Kidney (tissue), 14 donors: Measurements from ENCODE around the gene DNAAF2. TPM values are rescaled to one million over a fixed set of nuclear protein-coding genes. Genes with fewer than 3 reads are reported as not detected.

ENCODE experiments used
- DNase-seq, 5 donors: peaks; one replicate each; pipeline ENCODE4 v3.0.0-alpha.2; 2013 to 2020
- FAIRE-seq: peaks from 2 replicates; lab custom pipeline; 2012; peaks lifted over from hg19 to GRCh38; lab: Jason Lieb, UNC
- H3K27ac ChIP-seq, 2 donors: one replicate each; pipeline ENCODE4 v1.7.0; 2013; ENCODE audit warnings: low read depth in 2 of 2, low read length in 2 of 2, inconsistent platforms in 1 of 2
- H3K27me3 ChIP-seq: one replicate; pipeline ENCODE4 v1.7.1; 2013; ENCODE audit warnings: low read length, inconsistent platforms; ENCODE audit not compliant: control insufficient read depth, insufficient read depth
- H3K36me3 ChIP-seq, 3 donors: one replicate each; pipeline versions ENCODE4 v1.7.0 to v1.7.1; 2013; ENCODE audit warnings: low read length in 3 of 3, control low read depth in 1 of 3, inconsistent platforms in 1 of 3; ENCODE audit not compliant: insufficient read depth in 3 of 3, control insufficient read depth in 2 of 3
- H3K4me1 ChIP-seq, 3 donors: one replicate each; pipeline versions ENCODE4 v1.7.0 to v1.7.1; 2013; ENCODE audit warnings: low read length in 3 of 3, inconsistent platforms in 1 of 3, low read depth in 1 of 3; ENCODE audit not compliant: control insufficient read depth in 2 of 3, insufficient read depth in 2 of 3
- H3K4me3 ChIP-seq, 3 donors: one replicate each; pipeline versions ENCODE4 v1.7.0 to v1.8.1; 2013; ENCODE audit warnings: low read length in 3 of 3, control low read depth in 1 of 3, inconsistent platforms in 1 of 3
- H3K9ac ChIP-seq, 3 donors: one replicate each; pipeline versions ENCODE4 v1.7.0 to v1.7.1; 2013; ENCODE audit warnings: low read length in 3 of 3, control low read depth in 1 of 3, inconsistent platforms in 1 of 3
- H3K9me3 ChIP-seq, 3 donors: one replicate each; pipeline versions ENCODE4 v1.7.0 to v1.7.1; 2013; ENCODE audit warnings: low read length in 3 of 3, control low read depth in 1 of 3, inconsistent platforms in 1 of 3; ENCODE audit not compliant: control insufficient read depth in 2 of 3, insufficient read depth in 1 of 3
- intact Hi-C: fragments of 100-400 bp; cut with DNase I; formaldehyde crosslinking; loops from one replicate; pipeline ENCODE4 v1.11.1; 2022
- polyA plus RNA-seq: library from polyadenylated mRNA; stranded (reverse); fragments of 350-450 nt; fragmentation: Illumina TruSeq; extraction: RNeasy Lipid Tissue Mini Kit (QIAGEN cat#74804); gene quantifications from one replicate; pipeline ENCODE4 v1.2.3, GENCODE V29; 2014; ENCODE audit warnings: low read depth, low replicate concordance; ENCODE audit not compliant: insufficient read depth
- total RNA-seq: library from RNA; stranded (reverse); fragmentation: NEBNext Ultra II Directional; extraction: Animal tissue kit (Norgen Biotek cat#: 25700); gene quantifications from one replicate; pipeline ENCODE4 v1.2.1, GENCODE V29; 2021
- TF ChIP-seq, protein P1 (sequence below): IDR thresholded peaks from 3 replicates; pipeline ENCODE4 v1.5.1; 2012; ENCODE audit warnings: mild to moderate bottlenecking, moderate library complexity, borderline replicate concordance; ENCODE audit not compliant: insufficient read depth; ENCODE audit errors: extremely low read depth
- donor health status: control.
- donor health status: control.
- donor health status: control.
- donor health status: control.
- donor health status: control.
- donor health status: DM: yes; HTN: yes; CAD: no.
- donor health status: Normal renal cell carcinoma (clear cell type).

DNAAF2 gene
- total and polyA plus RNA-seq, 2 donors from 2014 or later = 6.9 to 7.7 TPM

DNA sequence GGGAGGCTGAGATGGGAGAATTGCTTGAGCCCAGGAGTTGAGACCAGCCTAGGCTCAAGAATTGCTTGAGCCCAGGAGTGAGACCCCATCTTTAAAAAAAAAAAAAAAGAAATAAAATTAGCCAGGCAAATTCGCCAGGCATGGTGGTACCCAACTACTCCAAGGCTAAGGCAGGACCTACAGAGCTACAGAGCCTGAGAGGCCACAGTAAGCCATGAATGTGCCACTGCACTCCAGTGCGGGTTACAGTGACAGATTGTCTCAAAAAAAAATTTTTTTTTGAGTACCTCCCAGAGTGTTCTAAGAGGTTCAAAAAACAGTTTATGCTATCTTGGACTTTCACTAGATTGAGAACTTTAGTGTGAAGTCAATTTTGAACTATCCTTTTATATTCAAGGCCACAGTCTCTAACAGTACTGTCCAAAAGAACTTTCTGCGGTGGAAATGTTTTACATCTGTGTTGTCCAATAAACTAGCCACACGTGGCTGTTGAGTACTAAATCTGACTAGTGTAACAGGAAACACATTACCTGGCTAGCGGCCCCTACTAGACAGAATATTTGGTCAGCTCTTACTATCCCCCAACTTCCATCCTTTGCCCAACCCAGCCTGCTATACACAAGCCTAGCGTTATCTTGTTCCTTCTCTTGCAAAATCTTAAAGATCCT, 17.1 kb downstream of the DNAAF2 start:
- TF ChIP-seq, protein P1, sequence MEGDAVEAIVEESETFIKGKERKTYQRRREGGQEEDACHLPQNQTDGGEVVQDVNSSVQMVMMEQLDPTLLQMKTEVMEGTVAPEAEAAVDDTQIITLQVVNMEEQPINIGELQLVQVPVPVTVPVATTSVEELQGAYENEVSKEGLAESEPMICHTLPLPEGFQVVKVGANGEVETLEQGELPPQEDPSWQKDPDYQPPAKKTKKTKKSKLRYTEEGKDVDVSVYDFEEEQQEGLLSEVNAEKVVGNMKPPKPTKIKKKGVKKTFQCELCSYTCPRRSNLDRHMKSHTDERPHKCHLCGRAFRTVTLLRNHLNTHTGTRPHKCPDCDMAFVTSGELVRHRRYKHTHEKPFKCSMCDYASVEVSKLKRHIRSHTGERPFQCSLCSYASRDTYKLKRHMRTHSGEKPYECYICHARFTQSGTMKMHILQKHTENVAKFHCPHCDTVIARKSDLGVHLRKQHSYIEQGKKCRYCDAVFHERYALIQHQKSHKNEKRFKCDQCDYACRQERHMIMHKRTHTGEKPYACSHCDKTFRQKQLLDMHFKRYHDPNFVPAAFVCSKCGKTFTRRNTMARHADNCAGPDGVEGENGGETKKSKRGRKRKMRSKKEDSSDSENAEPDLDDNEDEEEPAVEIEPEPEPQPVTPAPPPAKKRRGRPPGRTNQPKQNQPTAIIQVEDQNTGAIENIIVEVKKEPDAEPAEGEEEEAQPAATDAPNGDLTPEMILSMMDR = no peak
- DNase-seq (no peak), FAIRE-seq (no peak)
- Histone ChIP-seq H3K4me1 (peaks cover 0 to 9% (median 6%) of the 10 kb centered on the region in 3 donors), H3K9me3 (no peaks in the 10 kb centered on the region), H3K9ac (no peak overlapping the region), H3K27me3 (no peaks in the 10 kb centered on the region), H3K36me3 (peaks cover 0 to 5% (median 2%) of the 10 kb centered on the region in 3 donors), H3K27ac (no peak overlapping the region), H3K4me3 (no peak overlapping the region)
- intact Hi-C loops = no loop called here

DNA sequence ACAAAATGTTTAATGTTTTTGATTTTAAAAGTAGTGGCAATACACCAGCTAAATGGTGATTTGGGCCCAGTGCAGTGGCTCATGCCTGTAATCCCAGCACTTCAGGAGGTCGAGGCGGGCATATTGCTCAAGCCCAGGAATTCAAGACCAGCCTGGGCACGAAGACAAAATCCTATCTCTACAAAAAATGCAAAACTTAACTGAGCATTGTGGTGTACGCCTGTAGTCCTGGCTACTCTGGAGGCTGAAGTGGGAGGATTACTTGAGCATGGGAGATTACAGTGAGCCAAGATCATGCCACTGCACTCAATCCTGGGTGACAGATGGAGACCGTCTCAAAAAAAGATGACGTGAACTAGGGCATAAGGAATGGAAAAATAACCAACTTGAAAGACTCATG, 19.3 kb downstream of the DNAAF2 start:
- Histone ChIP-seq H3K27me3 (no peaks in the 10 kb centered on the region), H3K9me3 (no peaks in the 10 kb centered on the region), H3K27ac (no peak overlapping the region), H3K36me3 (peaks cover 0 to 5% (median 2%) of the 10 kb centered on the region in 3 donors), H3K9ac (no peak overlapping the region), H3K4me1 (peaks cover 0 to 4% (median 0%) of the 10 kb centered on the region in 3 donors), H3K4me3 (no peak overlapping the region)
- FAIRE-seq (no peak), DNase-seq (no peak)
- TF ChIP-seq, protein P1 = no peak
- intact Hi-C loops = no loop called here

DNA sequence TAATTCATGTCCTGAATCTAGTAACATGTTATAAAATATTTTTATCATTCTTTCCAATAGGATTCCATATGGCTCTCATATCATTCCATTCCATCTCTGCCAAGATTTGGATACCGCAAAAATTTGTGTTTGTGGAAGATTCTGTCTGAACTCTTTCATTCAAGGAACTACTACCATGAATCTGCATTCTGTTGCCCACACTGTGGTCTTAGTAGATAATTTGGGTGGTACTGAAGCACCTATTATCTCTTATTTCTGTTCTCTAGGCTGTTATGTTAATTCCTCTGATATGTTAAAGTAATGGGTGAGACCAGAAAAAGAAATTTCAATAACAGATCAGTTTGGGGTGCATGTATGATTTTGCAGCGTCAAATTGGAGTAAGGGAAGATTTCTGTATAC, 20.8 kb downstream of the DNAAF2 start:
- Histone ChIP-seq H3K9me3 (no peaks in the 10 kb centered on the region), H3K9ac (no peak overlapping the region), H3K27me3 (no peaks in the 10 kb centered on the region), H3K4me3 (no peak overlapping the region), H3K4me1 (no peaks in the 10 kb centered on the region), H3K36me3 (peaks cover 0 to 5% (median 2%) of the 10 kb centered on the region in 3 donors), H3K27ac (no peak overlapping the region)
- DNase-seq (no peak), FAIRE-seq (no peak)
- intact Hi-C loops = no loop called here
- TF ChIP-seq, protein P1 = no peak
